ENCODE results near the gene AGAP3. TPM values are rescaled to one million over a fixed set of nuclear protein-coding genes. Genes with fewer than 3 reads are reported as not detected.

AGAP3 gene
- total and polyA plus RNA-seq, 2 of the 4 experiments (the other 2 are of a cell fraction): 35.3 to 93.9 TPM

GRCh38 chr7:151093748-151094147 is 7.5 kb downstream of the AGAP3 start:
- Histone ChIP-seq H3K4me3 (ENCODE audit: insufficient read depth, low read depth, low read length) (no peak overlapping the region), H2BK20ac (ENCODE audit: low read depth, low read length) (no peak overlapping the region), H2BK5ac (ENCODE audit: low read depth, low read length, poor library complexity, severe bottlenecking) (no peak overlapping the region), H2AFZ (replicated peaks; ENCODE audit: low read length, poor library complexity) (no peak overlapping the region), H3K56ac (ENCODE audit: extremely low read depth, insufficient read depth, low read length) (no peak overlapping the region), H2AK9ac (replicated peaks; ENCODE audit: low read depth, low read length, poor library complexity) (no peak overlapping the region), H4K91ac (ENCODE audit: insufficient read depth, low read depth, low read length) (no peak overlapping the region), H4K20me1 (ENCODE audit: insufficient read depth, low read length) (peaks cover 95% of the 10 kb centered on the region), H3K23ac (ENCODE audit: low read depth, low read length) (no peak overlapping the region), H4K5ac (ENCODE audit: low read depth, low read length) (no peak overlapping the region), H3K4me2 (ENCODE audit: low read depth, low read length) (no peak overlapping the region), H3K9me1 (ENCODE audit: insufficient read depth, low read length) (peaks cover 15% of the 10 kb centered on the region), H2BK120ac (ENCODE audit: low read depth, low read length) (no peak overlapping the region), H3K79me1 (ENCODE audit: low read depth in 1 of 2, low read length in 2 of 2) (peaks cover 7 to 87% of the 10 kb centered on the region in 2 experiments; a peak in 2 of 4 replicates), H2BK15ac (ENCODE audit: low read depth, low read length) (no peak overlapping the region), H3K9me3 (ENCODE audit: control insufficient read depth, insufficient read depth, low read length) (no peaks in the 10 kb centered on the region), H3K14ac (replicated peaks; ENCODE audit: low read depth, low read length) (no peak overlapping the region), H3K36me3 (ENCODE audit: control insufficient read depth, insufficient read depth, low read length) (peaks cover 11% of the 10 kb centered on the region; the same call in 1 of the 2 replicates), H2AK5ac (ENCODE audit: low read depth, low read length) (no peak overlapping the region; the same call in 1 of the 2 replicates), H3K27ac (ENCODE audit: insufficient read depth, low read length) (no peak overlapping the region), H3K4me1 (ENCODE audit: control insufficient read depth, insufficient read depth, low read length) (peaks cover 16% of the 10 kb centered on the region), H3K4ac (ENCODE audit: low read depth, low read length) (no peak overlapping the region), H3K18ac (ENCODE audit: low read depth, low read length) (no peak overlapping the region), H4K8ac (ENCODE audit: low read depth in 2 of 2, low read length in 2 of 2) (no peak overlapping the region), H3K27me3 (ENCODE audit: control insufficient read depth, insufficient read depth, low read length) (no peaks in the 10 kb centered on the region), H3K9ac (ENCODE audit: low read depth, low read length) (no peak overlapping the region)
- ChIA-PET CTCF (interaction anchor here (1.3 kb wide), 1 partner anchor 17 kb away, joined by 4 read pairs; no protein-coding TSS in a partner anchor), POLR2A (ENCODE audit: unreplicated experiment) (no interaction called here)
- intact Hi-C loops (cut with micrococcal nuclease) (no loop called here), in situ Hi-C loops (cut with MboI; ENCODE audit: low sequenced_read_pairs) (no loop called here), dilution Hi-C loops (cut with HindIII; ENCODE audit: low sequenced_read_pairs, unreplicated experiment) (no loop called here)
- BruUV-seq (replicated peaks): no TSS peak
- TF ChIP-seq MXI1 (IDR thresholded peaks at IDR 0.05; ENCODE audit: borderline replicate concordance, low read depth, low read length) (no peak), RCOR1 (IDR thresholded peaks at IDR 0.05; ENCODE audit: insufficient replicate concordance, low read length) (no peak), FOS (IDR thresholded peaks at IDR 0.05; ENCODE audit: low read depth, low read length) (no peak)
- ATAC-seq (ENCODE audit: low read depth) (no peak), DNase-seq (no peak)
- 93% methylated on average over 5 of the region's 6 CpGs; no CpG with 5 or more reads in 1 of the 2 experiments for WGBS, 2 experiments (ENCODE audit: extremely low coverage in 2 of 2, insufficient read length in 1 of 2)
